ENCODE measurements around the gene CHST11.

- TF ChIP-seq CTCF (IDR thresholded peaks at IDR 0.05 in 8 of 11, conservative IDR thresholded peaks at IDR 0.05 in 3 of 11) (no peak), POLR2AphosphoS5 (IDR thresholded peaks at IDR 0.05) (no peak), POLR2A (IDR thresholded peaks at IDR 0.05) (no peak)
Observed at GRCh38 chr12:104693493-104693892, 236.7 kb downstream of the CHST11 start.

Measured in spleen (tissue), 7 donors.